ENCODE results near the gene RAB9A.

DNA sequence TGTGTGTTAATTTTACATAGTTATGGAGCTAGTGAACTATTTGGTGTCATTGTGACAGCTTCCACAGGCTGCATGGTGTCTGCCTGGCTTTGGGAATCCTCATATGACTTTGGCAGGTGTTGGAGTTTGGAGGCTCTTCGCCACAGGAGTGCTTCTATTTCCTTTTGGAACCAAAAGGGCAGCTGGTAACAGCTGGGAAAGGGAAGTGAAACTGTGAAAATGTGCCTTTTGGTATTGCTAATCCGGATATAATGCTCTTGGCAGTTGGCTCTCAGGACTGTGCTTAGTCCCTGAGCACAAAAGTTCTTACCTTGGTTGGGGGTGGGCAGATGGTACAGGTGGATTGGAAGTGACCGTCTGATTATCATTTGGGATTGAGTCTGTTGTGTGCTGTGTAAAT is 63.7 kb downstream of the RAB9A start:
- TF ChIP-seq CTCF (IDR thresholded peaks at IDR 0.05) = no peak
- no peak for TF ChIP-seq POLR2AphosphoS5 (IDR thresholded peaks at IDR 0.05)
